GM19043 (cell line): ENCODE measurements around the gene SH3BGRL2.
"Not testable (repeated sequence)": the region's sequence is repeated elsewhere in the genome, so short reads cannot be mapped to it uniquely, and the experiment has no call there.

Source experiments
- ATAC-seq: cut with Tn5 transposase; IDR thresholded peaks from one replicate; pipeline ENCODE4 v1.9.1; 2021; ENCODE audit warnings: low read depth; ENCODE audit not compliant: unreplicated experiment

Gene SH3BGRL2

DNA sequence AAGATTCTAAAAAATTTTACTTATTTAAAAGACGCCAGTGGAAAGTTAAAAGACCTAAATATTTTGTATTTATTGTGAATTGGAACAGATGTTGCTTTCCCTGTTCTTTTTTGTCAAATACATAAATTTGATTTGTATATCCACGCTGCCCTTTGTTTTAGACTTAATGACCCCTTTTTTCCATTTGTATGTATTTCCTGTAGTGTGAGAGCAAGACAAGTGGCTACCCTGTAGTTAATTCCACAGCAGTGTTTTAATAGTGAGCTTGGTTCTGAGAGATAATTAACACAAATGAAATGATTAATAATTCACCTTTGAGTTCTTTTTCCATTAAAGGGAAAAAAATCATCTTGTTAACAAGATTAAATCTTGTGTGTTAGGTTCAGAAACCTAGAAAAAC, 16.6 kb downstream of the SH3BGRL2 start:
- no peak for ATAC-seq

DNA sequence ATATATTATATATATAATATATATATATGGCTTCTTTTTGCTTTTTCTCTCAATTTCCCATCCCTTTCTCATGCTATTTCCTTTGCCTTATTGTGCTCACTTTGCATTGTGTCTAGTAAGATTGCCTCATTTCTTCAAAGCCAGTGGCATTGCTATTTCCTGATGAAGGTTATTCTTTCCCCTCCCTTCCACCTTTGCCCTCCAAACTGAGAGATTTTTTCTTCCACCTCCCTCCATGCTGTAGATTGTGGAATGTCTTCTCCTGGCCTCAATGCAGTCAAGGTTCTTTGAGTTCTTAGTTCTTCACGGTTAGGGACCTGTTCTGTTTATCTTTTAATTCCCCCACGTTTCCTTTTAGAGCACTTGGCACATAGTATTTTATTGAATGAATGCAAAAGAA, 17.2 kb downstream of the SH3BGRL2 start:
- no peak for ATAC-seq

DNA sequence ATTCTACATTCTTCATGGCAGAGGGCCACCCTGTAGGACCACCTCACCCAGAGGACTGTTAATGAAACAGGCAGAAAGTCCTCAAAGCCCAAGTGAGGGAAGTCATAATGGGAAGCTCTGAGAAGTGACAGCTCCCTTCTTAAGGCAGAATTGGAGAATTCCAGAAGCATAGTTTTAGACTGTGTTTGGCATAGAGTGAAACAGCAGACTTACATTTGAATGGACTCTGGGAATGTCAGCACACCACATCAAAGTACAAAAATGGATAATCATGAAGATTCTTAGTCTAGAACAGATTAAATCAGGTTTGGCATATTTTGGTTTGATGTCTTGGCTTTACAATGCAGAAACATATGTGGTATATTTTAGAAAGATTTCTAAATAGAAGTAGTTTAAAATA, 17.9 kb downstream of the SH3BGRL2 start:
- ATAC-seq = no peak

DNA sequence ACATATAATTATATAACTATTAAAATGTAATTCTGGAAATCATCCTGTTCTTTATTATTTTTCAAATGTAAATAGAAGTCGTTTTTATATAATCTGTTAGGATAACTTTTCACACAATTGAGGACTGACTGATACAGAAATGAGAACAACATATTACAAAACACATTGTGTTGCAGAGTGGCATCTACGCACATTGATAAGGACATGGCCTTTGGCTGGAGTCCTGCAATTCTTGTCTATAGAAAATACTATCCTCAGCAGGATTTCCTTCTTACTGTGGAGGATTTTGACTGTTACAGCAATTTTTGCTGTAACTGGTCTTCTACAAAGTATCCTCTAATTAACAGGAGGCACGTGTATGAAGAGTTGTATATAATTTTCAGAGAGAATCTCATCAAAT, 19.8 kb downstream of the SH3BGRL2 start:
- no peak for ATAC-seq

DNA sequence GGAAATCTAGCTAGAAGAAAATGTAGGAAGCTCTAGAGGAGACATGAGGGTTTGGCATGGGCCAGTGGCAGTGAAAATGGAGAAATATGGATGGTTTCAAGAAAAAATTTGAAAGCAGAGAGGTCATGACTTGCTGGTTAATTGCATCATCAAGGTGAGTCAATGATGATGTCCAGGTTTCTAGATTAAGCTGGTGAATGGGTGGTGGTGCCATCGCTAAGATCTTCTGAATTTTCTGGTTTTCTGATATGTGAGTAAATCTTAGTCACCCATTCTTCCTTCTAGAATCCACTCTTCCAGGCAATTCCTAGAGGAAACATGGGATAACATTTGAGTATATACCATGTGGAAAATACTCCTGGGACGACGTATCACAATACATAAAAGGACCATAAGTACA, 25.0 kb downstream of the SH3BGRL2 start:
- no peak for ATAC-seq

DNA sequence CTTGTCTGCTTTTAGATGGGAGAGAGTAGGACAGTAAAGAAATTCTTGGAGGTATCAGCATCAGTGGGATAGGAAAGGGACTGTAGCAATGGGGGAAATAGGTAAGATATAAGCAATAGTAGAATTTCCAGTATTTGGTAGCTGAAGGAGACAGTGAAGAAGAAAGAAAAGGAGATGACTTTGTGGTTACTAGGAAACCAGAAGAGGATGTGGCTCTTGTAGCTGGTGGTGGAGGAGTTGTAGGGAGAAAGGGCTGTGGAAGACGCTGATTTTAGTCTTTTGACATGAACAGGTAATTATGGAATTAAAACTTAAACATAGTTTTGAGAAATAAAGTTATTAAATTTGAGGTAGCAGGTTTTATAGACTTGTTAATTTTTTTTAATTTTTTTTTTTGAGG, 26.1 kb downstream of the SH3BGRL2 start:
- ATAC-seq = no peak

DNA sequence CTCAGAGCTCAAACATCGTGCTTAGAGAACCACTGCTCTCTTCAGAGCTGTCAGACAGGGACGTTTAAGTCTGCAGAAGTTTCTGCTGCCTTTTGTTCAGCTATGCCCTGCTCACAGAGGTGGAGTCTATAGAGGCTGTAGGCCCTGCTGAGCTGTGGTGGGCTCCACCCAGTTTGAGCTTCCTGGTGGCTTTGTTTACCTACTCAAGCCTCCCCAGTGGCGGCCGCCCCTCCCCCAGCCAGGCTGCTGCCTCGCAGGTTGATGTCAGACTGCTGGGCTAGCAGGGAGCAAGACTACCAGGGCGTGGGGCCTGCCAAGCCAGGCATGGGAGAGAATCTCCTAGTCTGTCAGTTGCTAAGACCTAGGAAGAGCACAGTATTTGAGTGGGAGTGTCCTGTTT, 32.5 kb downstream of the SH3BGRL2 start:
- not testable (repeated sequence) for ATAC-seq

DNA sequence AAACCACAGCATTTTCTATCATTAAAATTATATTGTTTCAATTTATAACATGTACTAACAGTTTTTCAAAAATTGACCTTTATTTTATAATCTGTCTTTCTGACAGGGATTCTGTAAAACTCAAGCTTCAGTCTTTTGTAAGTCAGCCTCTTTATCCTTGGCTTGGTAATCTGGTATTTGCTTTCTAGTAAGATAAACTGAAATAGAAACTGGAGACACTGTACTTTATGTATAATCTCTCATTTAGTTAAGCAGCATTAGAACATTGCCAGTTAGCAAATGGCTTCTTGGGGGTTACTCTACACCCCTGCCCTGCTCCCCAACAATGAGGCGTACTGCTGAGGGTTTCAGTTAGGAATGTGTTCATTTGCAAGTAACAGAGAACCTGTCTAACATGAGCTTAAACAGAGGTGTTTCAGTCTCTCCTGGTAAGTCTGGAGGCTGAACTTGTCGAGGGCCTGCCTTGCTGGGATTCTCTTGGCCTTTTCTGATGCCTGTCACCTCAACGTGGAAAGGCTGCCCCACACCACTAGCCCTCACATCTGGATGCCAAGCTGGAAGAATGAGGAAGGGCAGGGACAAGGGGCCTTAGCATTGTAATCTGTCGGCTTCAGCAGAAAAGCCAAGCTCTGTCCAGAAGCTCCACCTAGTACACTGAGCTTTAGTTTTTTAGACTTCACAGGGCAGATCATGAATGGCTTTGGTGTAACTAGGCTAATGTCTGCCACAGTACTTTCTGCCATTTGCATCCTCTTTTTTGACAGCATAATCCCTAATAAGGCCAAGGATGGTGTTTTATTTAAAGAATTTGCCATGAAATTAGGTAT, 34.8 kb downstream of the SH3BGRL2 start:
- ATAC-seq = no peak

DNA sequence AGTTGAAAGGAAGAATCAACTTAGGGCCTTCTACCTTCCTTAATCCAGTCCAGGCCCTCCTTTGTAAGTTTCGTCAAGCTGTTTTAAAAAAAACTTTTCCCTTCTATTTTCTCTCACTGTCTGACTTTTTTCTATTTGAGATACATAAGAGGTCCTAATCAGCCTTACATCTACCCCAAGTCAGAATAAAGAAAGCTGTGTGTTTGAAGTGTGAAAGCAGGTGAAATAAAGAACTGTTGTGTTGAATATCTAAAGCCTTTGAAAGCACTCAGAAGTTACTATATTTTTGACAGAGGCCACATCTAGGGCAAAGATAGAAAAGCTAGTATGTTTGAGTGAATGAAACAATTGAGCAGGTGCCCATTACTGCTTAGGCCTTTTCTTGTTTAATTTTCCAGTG, 35.5 kb downstream of the SH3BGRL2 start:
- ATAC-seq = no peak

DNA sequence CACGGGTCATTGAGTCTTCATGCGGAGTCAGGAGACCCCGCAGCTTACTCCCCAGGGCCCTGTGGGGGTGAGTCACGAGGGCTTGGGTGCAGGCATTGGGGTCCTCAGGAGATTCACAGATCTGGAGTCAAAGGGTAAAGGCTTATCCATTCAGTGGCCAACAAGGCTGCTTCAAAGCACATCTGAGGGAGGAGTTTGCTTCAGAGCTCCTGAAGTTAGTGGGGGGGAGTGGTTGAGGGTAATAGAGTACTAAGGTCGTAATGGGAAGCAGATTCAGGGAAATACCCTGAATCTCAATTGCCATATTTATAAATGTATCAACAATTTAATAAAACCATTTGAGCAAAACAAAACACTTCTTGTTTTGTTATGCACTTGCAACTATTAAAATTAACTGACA, 37.3 kb downstream of the SH3BGRL2 start:
- no peak for ATAC-seq

DNA sequence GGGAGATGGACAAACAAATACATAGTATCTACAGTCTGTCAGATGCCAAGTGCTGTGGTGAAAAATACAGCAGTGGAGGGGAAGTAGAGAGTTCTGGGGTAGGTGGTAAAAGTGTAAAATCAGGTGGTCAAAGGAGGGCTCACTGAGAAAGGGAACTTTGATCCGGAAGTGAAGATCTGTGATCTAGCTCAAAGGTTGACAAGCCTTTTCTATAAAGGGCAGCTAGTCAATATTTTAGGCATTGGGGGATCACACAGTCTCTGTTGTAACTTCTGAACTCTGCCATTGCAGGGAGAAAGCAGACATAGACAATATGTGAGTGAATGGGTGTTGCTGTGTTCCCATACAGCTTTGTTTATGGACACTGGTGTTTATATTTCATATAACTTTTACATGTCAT, 38.6 kb downstream of the SH3BGRL2 start:
- ATAC-seq = no peak

DNA sequence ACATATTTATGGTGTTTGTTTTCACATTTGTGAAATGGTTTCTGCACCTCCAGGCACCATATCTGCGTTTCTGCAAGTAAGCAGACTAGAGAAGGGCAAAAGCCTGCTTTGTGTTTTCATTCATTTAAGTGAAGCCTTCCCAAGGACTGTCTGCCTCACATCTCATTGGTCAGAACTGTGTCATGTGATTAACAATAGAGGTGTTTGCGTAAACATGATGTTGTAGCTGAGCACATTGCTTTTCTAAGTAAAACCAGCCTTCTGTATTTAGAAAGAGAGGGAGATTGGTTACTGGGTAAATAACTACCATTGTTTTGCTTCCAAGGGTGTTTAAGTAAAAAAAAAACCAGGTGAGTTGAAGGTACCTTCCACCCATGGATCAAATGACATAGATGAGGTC, 39.7 kb downstream of the SH3BGRL2 start:
- ATAC-seq = no peak

DNA sequence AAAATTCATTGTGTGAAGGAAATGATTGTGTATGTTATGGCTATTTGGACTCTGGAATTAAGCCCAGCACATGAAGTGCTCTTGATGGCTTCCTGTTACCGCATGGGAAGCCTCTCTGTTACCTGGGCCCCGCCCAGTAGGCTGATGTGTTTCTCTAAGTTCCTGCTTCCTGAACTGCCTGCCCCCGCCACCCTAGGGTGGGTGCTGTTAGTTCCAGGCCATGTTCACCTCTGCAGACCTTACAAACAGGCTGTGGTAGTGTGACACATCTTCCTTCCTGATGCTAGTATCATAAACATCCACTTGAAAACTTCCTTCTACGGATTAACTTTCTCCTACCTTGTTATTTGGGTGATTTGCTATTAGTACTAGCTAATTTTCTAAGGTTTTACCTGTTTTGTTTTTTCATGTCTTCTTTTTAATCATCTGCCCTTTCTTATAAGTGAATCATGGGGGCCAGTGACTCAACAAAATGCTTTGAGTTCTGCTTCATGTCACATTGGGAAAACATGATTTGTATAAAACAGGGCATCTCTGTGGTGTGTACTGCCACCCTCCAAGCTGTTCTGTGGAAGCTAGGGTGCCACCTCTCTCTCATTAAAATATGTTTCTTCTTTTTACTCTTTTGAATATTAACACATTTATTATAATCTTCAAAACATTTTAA, 40.6 kb downstream of the SH3BGRL2 start:
- ATAC-seq = no peak

DNA sequence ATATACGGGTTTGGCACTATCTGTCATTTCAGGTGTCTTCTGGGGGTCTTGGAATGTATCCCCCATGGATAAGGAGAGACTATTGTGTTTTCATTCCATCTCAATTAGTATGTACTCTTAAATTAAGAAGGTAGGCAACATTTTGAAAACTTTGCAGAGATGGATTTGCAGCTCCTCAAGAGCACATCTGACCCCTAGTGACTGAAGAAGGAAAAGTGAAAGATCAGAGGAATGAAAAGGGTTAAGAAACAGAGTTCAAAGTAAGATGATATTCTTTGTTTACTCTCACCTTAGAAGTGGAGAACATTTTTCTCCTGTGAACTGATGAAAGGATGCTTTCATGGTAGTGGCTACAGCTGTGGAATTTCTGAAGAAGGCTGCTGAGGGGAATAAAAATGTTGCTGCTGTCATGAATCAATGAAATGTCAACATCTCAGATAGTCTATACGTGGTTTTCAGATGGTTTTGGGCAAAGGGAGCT, 41.5 kb downstream of the SH3BGRL2 start:
- ATAC-seq = no peak

DNA sequence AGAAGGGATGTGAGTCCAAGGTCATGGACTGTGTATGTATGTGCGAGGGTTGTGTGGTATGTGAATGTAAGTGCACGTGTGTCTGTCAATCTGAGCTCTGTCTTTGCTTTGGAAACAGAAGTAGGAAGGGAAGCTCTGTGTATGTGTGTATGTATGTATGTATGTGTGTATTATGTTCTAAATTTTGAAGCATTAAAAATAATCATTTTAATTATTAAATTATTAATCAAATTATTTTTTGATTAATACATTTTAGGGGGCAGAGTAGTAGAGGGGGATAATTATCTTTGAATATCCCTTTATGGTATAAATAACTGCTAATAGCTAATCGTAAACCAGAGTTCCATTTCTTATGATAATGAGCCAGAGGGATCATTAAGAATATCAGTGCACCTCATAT, 42.8 kb downstream of the SH3BGRL2 start:
- no peak for ATAC-seq

DNA sequence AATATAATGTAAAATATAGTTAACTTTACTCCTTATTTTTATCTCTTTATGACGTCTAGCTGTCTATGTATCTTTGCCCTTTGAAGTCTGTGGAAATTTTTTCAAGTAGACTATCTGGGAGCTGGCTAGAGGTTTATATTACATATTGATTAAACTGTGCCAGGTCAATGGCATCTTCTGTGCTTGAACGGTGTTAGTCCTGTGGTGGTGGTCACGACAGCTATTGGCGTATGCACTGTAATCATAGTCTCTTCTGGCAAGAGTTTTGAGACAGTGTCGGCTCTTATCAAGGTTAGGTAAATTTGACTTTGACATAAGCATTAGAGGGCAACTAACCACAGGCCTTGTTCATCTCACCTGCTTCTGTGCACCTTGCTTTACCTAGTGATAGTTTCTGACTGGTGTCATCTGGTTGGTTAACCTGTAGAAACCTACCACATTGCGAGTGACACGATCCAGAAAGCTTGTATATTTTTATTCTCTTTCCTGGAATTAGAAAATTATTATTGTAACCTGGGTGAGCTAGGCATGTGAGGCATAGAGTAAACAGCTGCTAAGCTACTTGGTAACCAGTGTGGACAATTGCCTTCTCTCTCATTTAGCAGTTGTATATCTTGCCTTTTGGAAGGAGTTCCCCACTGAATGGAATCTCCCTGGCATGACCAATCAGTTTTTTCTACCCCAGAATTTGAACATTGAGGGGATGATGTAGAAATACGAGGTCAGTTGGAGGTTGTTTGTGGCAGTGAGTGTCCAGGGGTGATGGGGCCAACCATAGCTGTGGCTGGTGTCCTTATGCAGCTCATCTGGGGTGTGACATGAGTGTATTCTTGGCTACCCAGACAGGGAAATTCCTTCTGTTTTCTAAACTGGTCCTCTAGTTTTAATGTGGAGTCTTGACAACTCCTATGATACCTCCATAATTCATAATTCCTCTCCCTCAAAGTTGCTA, 45.9 kb downstream of the SH3BGRL2 start:
- no peak for ATAC-seq

DNA sequence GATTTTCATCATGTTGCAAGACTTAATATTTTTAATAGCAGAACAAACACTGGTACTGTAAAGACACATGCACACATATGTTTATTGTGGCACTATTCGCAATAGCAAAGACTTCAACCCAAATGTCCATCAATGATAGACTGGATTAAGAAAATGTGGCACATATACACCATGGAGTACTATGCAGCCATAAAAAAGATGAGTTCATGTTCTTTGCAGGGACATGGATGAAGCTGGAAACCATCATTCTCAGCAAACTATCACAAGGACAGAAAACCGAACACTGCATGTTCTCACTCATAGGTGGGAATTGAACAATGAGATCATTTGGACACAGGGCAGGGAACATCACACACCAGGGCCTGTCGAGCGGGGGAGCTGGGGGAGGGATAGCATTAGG, 51.6 kb downstream of the SH3BGRL2 start:
- ATAC-seq = not testable (repeated sequence)

DNA sequence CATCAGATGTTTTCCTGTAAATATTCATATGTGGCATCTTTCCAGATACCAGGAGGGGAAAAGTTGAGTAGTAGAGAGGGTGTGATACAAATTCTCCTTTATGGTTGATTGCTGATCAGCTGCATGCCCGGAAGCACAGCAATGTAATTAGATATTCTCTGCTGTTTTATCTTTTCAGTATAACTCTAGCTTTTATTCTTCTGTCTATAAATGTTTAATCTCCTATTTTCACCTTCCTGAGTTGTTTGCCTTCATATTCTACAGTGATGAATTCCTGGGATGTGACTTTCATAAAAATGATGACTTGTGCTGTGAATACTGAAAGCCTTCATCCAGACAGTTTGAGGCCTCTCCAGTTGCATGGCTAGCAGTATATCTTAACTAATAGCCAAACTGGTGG, 53.7 kb downstream of the SH3BGRL2 start:
- no peak for ATAC-seq

DNA sequence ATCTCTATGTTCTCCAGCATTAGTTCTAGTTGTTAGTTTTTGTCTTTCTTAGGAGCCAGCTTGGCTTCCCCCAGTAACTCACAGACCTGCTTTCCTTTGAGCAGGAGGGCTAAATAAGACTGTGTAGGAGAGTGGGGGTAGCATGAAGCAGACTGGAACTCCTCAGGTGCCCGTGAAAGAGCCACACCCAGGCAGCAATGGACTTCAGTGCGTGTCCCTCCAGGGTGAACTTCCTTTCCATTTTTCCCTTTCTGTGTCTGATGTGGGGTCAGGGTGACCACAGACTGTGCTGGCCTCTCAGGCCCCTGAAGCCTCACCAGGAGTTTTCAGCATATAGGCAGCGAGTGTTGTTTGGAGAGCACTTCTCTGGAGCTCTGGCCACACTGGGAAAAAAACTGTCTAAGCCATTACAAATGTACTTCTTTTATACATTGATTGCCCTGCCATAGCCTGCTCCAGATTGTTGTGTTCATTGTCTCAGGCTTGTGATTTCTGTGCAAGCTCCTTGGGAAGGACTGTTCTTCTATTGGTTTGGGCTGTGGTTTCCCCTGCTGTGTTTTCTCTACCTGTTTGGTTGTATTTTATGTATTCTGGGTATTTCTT, 55.7 kb downstream of the SH3BGRL2 start:
- no peak for ATAC-seq

DNA sequence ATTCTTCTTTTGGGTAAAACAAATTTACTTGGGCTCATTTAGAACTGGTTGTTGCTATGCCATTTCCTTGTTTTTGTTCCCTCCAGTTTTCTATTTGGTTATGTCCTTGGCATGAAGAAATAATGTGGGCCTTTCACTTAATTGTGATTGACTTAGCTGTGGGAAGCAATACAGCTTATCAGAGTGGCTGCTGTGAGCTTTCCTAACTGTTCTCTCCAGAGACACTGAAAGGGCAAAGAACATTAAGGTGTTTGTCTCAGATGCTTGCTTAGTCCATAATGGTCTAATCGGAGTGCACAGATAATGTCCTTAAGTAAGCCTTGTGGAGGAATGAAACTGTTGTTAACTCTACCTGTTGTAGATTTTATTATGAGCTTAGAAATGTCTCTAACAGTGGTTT, 56.6 kb downstream of the SH3BGRL2 start:
- ATAC-seq = no peak

DNA sequence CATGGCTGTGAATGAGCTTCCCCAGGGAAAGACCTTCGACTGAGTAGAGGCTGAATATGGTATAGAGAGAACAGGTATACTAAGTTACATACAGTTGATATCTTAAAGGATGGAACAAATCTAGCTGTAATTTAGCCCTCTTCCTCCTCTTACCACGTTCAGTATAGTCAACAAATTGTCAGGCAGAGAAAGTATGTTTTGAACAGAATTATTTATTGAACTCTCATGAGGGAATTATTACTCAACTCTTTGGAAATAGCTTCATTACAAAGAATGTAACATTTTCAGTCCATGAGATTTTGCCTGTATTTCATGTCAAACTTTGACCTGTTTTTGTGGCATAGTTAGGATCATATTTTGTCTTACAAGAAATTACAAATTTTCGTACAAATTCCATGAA, 63.0 kb downstream of the SH3BGRL2 start:
- ATAC-seq = no peak
